GM10266 (cell line): ENCODE data around the gene ADRA2A.

Source experiments
- DNase-seq: peaks from one replicate; pipeline ENCODE4 v3.0.0; 2012; ENCODE audit errors: extremely low spot score
- TF ChIP-seq, protein P1 (sequence below): IDR thresholded peaks from 2 replicates; pipeline ENCODE4 v1.5.1; 2012; ENCODE audit warnings: mild to moderate bottlenecking, low read depth; ENCODE audit not compliant: control insufficient read depth, insufficient read depth; ENCODE audit errors: missing control alignments

The ADRA2A gene

DNA sequence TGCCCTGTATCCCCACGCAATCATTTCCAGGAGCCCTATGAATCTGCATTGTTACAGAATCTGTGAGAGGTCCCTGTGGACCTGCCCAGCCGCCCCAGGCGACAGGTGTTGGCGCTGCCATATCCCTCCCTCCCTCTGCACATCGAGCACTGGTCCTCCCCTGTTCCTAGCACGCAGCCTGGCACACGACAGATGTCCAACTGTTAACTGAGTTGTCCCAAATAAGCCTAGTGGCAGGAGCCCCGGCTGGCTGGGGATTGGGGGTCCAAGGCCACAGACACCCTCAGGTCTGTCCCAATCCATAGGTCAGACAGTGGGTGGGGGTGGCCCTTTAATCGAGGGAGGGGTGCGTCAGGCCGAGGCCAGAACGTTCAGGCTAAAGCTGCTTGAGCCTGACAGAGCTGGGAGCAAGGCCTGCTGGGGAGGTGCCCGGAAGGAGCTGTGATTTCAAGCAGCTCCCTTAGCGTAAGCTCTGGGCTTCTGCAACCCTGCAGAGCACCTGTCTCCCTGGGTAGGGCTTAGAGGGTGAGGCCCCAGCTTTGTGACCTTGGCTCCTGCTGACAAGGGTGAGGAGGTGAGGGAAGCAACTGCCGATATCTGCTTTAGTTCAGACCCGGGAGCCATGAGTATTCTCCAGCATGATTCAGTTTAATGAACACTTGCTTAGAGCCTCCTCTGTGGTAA, 40.1 kb downstream of the ADRA2A start:
- no peak for DNase-seq
- TF ChIP-seq, protein P1, sequence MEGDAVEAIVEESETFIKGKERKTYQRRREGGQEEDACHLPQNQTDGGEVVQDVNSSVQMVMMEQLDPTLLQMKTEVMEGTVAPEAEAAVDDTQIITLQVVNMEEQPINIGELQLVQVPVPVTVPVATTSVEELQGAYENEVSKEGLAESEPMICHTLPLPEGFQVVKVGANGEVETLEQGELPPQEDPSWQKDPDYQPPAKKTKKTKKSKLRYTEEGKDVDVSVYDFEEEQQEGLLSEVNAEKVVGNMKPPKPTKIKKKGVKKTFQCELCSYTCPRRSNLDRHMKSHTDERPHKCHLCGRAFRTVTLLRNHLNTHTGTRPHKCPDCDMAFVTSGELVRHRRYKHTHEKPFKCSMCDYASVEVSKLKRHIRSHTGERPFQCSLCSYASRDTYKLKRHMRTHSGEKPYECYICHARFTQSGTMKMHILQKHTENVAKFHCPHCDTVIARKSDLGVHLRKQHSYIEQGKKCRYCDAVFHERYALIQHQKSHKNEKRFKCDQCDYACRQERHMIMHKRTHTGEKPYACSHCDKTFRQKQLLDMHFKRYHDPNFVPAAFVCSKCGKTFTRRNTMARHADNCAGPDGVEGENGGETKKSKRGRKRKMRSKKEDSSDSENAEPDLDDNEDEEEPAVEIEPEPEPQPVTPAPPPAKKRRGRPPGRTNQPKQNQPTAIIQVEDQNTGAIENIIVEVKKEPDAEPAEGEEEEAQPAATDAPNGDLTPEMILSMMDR: no peak

GRCh38 chr10:111117528-111118277, 40.9 kb downstream of the ADRA2A start:
- no peak for DNase-seq
- TF ChIP-seq, protein P1: no peak

DNA sequence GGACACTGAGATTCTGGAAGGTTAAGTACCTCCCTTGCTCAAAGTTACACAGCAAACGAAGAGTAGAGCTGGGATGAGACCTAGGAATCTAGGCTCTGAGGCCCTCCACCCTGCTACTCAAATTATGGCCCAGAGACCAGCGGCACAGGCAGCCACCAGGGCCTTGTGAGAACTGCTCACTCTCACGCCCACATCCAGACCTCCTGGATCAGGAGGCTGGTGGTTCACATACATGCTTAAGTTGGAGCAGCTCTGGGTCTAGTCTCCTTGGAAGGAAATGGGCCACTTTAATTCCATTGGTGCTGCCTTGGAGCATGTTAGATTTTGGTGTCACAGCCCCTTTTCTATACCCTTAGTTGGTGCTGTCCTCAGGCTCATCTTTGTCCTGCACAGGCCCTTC, 41.9 kb downstream of the ADRA2A start:
- TF ChIP-seq, protein P1: no peak
- DNase-seq: no peak

DNA sequence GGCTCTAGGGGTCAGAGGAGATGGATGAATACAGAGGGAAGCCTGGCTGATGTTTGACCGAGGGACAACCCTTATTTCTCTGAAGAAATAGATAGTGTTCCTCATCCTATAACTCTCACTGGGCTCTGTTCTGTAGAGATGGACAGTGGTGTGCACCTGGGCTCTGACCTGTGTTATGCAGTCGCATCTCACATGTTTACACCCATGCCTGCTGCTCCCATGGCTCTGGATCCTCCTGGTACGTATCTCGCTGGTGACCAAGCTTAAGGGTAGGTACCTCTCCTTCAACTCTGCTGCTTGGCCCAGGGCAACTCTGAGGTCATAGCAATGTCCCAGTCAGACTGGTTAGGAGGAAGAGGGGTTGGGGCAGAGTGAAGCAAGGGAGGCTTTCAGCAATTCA, 42.8 kb downstream of the ADRA2A start:
- DNase-seq: no peak
- TF ChIP-seq, protein P1: no peak

DNA sequence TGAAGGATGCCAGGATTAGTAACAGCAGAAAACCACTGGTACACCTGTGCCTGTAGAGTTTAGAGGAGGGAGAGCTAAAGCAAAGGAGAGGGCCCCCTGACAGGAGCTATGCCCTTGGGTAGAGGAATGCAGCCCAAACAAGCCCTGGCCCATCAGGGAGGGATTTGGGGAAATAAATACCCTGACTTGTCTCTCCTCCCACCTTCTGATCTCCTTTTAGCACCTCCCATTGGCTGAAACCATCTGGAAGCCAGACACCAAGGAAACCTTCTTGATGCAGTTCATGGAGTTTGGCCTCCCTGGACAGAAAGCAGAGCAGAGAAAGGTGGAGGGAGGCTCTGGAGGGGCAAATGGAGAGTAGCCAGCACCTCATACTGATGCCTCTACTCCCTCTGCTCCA, 45.3 kb downstream of the ADRA2A start:
- no peak for DNase-seq
- TF ChIP-seq, protein P1: no peak

DNA sequence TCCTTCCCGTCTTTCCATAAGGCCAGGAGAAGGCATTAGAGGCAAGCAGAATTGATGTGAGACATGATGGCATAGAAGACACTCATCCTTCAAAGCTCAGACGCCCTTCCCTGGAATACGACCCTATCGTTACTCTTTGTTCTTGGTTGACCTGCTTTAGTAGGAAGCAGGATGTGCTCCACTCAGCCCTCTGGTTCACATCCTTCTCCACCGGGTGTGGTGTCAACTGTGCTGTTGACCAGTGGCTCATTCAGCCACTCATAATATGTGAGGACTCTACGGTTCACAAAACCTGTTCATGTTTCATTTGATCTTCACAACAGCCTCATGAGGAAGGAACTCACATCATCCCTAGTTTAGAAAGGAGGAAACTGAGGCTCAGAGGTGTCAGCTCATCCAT, 47.1 kb downstream of the ADRA2A start:
- TF ChIP-seq, protein P1: no peak
- no peak for DNase-seq

- TF ChIP-seq, protein P1: no peak
Observed at GRCh38 chr10:111125102-111125501, 48.3 kb downstream of the ADRA2A start.

More at GRCh38 chr10:111125102-111125501, 48.3 kb downstream of the ADRA2A start:
- DNase-seq: no peak
